Forelimb muscle (tissue), 1 donor: ENCODE measurements around the gene SGPP1. TPM values are rescaled to one million over a fixed set of nuclear protein-coding genes. Genes with fewer than 3 reads are reported as not detected.
"Not testable (repeated sequence)": the region's sequence is repeated elsewhere in the genome, so short reads cannot be mapped to it uniquely, and the experiment has no call there.

Source experiments
- DNase-seq: peaks from one replicate; pipeline ENCODE4 v3.0.0-alpha.2; 2013; ENCODE audit warnings: low read depth
- polyA plus RNA-seq: library from polyadenylated mRNA; unstranded; fragments of 120-200 nt; gene quantifications from one replicate; pipeline ENCODE4 v1.2.1, GENCODE V29; 2013; ENCODE audit not compliant: insufficient read length

SGPP1 gene
- polyA plus RNA-seq, 1 donor, result 8.4 TPM

DNA sequence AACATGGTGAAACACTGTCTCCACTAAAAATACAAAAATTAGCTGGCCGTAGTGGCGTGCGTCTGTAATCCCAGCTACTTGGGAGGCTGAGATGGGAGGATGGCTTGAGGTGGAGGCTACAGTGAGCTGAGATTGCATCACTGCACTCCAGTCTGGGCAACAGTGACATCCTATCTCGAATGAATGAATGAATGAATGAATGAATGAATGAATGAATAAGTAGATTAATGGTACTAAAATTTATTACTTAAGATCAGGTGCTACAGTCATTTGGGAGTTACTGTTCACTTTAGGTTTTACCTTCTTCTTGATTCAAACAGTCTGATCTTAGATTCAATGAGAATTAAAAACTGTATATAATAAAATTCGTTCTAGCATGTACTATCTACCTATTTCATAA, 54.6 kb downstream of the SGPP1 start:
- no peak for DNase-seq

DNA sequence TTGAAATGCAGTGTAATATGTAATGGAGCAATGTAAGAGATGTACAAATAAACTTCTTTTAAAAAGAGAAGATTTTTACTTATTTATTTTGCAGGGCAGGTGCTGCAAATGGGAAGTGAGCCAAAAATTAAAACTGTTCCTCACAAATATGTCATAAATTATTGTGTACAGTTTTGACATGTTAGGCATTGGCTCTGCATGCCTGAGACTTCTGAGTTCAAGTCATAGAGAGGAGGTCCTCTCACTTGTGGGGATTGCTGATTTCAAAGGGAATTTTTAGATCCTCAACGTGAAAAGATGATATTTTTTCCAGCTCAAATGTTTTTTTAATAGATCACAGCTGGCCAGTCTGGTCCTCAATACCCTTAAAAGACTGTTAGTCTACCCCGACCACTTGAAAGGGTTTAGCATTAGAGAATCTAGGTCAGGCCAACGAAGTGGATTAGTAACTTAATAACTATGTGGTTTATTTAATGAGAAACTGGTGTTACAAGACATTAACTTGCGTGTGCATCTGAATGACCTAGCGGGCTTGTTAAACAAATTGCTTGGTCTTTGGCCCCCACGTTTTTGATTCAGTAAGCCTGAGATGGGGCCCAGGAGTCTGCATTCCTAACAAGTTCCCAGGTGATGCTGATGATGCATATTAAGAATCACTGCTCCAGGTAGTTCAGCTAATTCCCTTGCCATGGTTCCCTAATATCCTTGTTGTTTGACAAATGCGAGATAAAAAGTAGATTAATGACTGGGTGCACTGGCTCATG, 55.3 kb downstream of the SGPP1 start:
- DNase-seq, result no peak

DNA sequence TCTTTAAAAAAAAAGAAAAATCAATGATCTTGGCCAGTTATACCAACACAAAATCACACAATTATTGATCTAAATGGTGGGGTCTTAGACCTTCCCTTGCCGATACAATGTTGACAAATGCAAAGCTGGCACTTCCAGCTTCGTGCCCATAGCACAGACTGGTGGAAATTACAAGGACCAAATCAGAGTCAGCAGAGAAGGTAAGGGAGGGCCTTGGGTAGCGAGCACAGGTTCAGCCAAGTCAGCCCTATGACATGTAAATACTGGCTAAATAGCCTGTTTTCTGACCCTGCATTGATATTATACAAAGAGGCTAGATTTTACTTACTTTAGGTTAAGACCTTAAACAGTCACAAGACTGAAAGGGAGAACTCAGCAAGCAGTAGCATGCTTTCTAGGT, 55.9 kb downstream of the SGPP1 start:
- no peak for DNase-seq

DNA sequence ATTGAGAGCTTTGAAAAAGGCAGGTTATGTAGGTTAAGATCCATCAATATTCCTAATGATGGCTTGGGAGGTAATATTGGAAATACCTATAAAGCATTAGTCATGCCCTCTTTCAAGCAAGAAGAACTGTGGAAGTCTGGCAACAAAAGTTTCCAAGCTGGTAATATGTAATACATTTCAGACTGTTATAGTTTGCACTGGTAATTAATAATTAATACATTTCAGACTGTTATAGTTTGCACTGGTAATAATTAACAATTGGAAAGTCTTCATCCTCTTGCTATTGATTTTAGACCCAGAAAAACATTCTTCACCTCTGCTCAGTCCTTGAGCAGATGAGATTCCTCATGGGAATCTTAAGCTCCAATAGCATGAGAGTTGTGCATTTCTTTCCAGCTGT, 57.2 kb downstream of the SGPP1 start:
- DNase-seq, result no peak

DNA sequence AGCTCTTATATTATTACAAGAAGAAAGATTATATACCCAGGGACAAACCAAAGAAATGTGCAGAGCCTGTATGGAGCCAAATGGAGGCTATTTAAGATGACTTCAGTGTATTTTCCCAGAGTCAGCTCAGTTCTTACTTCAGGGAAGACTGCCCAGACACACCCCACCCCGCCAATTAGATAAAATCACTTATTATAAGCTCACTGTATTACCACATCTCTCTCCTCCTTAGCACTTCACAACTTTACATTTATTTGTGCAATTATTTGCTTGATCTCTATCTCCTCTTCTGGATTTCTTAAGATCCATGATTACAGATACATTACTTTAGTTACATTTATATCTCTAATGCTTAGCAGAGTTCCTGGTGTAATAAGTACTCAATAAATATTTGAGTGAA, 61.5 kb downstream of the SGPP1 start:
- no peak for DNase-seq

DNA sequence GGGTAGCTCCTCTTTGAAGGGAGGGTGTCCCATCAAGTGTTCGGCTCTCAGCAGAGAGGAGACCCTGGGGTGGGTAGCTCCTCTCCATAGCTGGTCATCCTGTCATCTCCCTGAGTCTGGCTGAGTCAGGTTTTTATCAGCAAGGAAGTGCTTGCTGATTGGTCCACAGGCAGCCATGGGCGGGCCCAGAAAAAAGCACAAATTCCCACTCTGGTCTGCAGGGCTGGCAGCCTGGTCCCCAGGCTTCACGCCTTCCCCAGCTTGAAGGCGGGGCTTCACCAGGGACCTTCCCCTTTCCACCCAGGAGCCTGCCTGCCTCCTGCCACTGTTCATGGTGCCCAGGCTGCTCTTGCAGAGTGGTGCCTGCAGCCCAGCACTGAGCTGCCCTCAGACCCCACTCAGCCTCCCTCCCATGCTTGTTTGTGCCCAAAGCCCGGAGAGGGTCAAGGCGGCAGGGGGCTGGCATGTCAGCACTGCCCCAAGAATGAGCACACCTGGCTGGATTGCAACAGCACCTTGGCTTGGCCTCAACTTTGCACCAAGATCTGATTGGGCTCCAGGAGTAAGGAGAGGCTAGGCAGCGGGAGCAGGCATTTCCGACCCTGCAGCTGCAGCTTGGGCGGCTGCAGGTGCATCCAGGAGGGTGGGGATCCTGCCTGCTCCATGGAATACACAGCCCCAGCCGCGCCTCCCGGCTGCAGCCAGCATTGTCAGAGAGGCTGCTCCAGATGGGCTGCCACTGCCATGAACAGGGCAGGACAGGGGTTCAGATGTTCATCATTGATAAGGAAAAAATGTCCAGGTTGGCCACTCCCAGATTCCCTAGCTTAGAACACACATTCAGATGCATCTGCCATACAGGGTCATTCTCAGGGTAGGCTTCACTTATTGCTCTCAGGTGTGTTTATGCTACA, 64.2 kb downstream of the SGPP1 start:
- no peak for DNase-seq

DNA sequence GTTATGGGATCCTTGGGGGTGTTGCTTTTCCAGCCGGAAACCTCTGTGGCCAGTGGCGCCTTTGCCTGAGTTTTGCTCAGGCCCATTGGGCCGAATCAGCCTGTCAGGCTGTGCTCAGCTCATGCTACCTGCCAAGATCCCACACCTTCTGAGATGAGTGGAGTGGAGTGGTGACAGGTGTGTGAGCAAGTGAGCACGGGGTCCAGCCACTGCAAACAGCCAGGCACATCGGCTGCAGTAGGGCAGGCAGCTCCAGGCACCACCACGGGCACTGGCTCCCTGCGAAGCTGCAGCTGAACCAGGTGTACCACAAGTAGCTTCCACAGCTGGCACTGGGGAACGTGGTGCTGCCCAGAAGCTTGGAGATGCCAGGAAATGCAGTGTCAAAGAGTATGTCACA, 65.1 kb downstream of the SGPP1 start:
- DNase-seq, result no peak

DNA sequence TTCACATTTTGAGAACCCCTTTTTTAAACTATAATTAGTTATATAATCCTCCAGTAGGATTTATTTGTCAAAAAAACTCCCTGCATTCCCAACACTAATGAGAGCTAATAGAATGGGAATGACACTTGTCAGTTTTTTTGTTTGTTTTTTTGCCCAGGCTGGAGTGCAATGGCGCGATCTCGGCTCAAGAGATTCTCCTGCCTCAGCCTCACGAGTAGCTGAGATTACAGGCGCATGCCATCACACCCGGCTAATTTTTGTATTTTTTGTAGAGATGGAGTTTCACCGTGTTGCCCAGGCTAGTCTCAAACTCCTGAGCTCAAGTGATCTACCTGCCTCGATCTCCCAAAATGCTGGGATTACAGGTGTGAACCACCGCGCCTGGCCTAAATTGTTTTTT, 66.0 kb downstream of the SGPP1 start:
- DNase-seq, result not testable (repeated sequence)

DNA sequence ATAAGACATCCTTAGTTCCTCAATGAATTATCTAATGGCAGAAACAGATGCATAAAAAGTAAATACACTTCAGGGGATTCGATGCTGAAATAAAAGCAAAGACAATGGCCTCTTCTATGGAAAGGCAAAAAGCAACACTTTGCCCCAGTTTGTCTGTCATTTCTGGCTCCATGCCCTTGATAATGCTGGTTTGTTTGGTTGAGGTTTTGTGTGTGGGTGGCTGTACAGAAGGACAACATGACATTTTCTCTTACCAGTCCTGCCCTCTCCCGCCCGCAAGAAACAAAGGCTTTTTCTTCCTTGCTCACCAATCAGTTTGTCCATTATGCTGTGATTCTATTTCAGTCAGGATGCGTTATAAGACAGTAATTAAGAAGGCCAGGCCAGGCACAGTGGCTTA, 68.1 kb downstream of the SGPP1 start:
- no peak for DNase-seq

DNA sequence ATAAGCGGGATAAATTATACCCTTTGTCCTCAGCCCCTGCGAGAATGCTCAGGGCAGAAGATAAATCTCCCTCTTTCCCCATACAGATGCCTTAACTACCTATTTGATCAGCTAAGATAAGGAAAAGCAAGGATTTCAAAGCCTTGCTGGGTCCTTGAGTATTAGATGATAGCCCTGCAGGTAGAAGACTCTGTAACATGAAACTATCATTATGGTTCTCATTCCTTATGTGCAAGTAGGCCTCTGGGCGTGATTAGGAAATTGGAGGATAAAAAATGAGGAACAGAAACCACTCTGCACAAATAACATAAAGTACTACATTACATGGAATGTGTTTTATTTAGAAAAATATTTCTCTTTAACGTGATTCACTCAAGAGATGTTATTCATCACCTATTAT, 71.7 kb downstream of the SGPP1 start:
- DNase-seq, result no peak

DNA sequence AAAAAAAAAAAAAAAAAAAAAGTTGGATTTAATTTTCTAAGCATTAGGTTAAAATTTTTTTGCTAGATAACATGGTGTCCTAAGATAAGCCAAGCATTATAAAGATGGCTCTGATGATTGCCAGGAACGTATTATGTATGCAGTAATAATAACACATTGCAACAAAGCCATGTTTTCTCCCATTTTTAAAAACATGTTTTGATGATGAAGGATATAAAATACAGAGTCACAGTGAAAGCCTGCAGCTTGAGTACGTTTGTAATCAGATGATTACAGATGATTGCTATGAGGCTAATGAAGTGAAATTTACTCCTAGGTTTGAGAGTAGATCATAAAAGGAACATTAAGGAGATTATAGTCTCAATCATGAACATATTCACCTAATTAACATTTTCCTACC, 72.9 kb downstream of the SGPP1 start:
- DNase-seq, result no peak

DNA sequence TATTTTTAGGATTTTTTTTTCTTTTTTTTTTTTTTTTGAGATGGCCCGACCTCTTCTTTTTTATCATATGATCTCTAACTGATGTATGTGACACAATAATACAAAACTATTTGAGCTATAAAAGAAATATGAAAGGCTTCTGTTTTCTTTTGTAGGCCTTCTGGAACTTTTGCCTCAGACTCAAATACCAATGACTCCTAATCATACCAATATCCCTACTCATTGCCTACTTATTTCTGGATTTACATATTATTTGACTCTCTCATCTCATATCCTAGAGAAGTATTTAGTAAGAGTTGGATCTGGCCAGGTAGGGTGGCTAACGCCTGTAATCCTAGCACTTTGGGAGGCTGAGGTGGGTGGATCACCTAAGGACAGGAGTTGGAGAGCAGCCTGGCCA, 73.5 kb downstream of the SGPP1 start:
- no peak for DNase-seq

DNA sequence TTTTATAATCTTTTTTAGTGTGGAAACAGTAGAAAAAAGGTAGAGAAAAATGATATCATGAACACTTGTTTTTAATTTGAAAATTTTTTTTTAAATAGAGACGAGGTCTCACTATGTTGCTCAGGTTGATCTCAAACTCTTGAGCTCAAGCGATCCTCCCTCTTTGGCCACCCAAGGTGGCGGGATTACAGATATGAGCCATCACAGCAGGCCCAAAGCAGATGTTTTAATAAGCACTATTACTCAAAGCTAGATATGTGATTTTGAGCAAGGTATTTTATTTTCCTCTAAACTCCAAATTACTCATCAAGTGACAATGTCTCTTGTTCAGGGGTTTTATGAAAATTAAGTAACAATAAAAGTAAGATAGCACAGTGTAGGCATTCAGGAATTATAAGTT, 75.5 kb downstream of the SGPP1 start:
- DNase-seq, result no peak

DNA sequence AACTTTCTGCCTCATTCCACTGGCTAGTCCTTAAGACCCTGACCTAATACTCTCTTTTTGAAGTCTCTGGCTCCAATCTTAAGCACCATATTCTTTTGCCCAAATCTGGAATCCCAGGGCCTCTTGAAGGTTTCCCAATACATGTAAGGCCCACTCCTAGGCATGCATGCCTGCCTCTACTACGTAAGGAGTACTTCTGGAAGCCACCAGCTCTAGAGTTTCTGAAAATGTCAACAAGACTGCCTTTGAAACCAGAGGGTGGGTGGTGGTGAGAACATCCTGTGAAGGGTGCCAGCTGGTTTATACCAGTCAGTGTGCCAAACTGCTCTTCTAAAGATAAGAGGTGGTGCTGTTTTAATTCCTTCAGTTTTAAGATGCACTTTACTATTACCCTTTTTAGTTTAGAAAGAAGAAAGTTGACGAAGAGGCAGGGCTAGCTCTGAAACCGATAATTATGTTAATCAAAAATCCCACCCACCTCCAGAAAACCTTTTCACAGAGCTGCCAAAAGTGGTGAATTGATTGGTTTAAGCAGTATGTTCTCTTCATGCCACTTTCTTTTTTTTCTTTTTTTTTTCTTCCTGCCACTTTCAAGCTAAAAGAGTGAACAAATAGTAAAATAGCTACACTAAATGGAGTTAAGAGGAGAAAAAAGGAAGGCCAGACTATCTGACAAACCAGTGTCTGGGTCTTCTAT, 77.5 kb downstream of the SGPP1 start:
- DNase-seq, result no peak

DNA sequence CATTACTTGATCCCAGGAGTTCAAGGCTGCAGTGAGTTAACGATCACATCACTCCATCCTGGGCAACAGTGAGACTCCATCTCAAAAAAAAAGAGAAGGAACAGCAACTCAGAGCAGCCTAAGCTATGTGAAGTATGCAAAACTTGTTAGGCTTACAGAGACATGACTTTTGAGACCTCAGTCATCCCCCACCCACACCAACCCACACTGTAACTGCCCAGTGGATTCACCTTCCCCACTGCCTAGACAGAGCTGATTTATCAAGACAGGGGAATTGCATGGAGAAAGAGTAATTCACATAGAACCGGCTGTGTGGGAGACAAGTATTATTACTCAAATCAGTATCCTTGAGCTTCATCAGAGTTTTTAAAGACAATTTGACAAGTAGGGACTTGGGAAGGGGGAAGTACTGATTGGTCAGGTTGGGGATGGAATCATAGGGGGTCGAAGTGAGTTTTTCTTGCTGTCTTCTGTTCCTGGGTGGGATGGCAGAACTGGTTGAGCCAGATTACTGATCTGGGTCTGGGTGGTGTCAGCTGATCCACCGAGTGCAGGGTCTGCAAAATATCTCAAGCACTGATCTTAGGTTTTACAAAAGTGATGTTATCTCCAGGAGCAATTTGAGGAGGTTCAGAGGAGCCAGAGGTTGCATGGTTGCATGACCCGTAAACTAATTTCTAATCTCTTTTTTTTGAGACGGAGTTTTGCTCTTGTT, 80.0 kb downstream of the SGPP1 start:
- no peak for DNase-seq

DNA sequence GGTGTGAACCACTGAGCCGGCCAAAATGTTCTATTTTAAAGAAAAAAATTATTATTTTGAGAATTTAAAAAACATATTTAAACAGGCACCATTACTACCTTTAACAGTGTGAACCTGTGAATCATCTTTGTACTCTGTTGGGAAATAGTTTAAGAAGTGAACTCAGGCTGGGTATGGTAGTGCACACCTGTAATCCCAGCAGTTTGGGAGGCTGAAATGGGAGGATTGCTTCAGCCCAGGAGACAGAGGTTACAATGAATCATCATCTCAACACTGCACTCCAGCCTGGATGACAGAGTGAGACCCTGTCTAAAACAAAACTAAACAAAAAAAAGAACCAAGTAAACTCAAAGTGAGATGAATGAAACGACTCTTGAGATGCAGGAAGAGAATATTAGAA, 83.1 kb downstream of the SGPP1 start:
- DNase-seq, result no peak

DNA sequence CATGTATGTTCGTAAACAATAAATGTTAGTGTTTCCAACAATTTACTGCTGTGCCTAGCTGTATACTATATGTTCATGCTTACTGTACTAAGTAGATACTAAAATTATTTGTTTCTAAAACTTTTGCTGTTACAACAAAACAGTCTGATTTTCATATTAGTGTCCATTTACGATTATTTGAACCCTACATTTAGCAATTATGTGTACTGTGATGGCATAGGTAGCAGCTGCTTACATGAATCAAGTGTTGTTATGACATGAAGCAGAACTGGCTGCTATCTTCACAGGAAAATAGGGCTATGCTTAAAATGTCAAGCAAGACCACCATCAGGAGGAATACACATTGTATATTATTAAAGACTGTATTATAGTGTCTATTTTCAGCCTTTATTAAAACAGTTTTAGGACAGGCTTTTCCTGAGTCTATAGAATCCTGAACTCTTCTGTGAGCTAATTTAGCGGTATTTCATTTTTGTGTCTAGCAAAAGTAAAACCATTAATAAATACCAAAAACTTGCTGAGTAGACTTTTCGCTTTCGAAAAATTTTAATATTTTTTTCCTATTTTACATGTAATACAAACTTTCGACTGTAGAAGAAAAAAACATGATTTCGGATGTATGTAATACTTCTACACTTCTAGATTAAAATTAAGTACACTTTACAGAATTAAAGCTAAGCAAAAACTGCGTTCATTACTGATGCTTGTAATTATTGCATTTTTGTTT, 85.0 kb downstream of the SGPP1 start:
- DNase-seq, result no peak

DNA sequence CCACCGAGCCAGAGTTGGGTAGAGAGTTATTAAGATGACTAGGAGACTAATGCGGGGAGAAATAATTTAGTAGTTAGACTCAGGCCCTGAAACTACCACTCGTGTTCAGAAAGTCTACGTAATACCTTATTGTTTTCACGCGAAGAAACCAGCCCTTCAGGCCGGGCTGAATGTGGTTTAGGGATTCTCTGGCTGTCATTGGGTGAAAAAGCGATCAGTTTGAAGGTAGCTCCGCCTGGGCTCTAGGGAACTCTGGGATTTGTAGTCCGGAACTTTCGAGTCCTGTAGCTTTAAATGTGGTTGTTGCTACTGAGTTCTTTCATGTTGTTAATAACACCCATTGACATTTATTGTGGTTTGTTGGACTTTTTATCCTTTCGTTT, 85.6 kb downstream of the SGPP1 start:
- DNase-seq, result peak; percentile 98

DNA sequence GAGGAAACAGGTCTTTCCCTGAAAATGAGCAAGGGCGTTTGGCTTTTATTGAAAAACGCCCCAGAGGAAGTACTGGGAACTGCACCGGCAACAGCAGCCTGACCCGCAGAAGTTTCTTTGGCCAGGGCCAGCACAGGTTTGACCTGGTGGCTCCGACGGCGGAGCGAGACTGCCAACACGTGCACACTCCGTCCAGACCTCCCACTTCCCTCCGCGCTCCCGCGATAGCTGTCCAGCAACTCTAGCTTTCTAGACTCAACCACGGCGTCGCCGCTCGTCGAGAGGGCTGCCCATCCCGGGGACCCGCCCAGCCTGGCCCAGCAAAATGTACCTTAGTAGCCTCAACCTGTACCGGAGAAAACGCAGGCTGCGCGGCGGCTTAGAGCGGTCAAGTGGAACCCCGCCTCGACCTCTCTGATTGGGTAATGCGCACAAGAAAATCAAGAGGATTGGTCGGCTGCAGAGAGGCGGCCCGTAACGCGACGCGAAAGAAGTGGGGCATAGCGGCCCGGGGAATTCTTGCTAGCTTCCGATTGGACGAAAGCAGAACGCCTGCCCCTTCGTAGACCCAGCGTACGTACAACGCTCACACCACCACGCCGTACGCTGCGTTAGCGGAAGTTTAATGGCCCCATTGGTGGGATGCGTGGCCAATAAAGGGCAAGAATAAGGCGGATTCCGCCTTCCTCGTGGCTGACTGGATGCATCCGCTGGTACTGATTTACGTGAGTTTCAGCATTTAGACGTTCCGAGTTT, 86.2 kb downstream of the SGPP1 start, which contains the start of gene WDR89:
TSS of gene WDR89 (minus strand) at position 399 of the 756 bp plus-strand sequence. CDS start 41,929 bp downstream, outside the sequence.
- DNase-seq, result peak; percentile 98

DNA sequence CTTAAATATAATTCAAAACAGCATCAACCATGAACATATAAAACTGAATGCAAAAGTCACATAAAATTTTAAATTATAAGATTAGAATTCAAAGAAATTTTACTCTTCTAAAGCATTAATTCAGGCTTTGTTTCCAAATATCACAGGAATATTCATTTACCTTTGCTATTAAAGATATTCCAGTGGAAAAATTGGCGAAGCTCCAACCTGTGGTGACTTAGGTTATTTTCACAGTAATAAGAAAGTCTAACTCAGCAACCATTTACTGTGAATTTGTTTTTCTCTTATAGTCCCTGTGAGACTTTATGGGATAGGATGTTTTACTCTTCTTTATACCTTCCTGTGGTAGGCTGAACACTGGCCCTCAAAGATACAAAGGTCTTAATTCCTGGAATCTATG, 89.4 kb downstream of the SGPP1 start:
- no peak for DNase-seq
